Measurements from ENCODE around the gene SMIM36.
"Not testable (repeated sequence)": the region's sequence is repeated elsewhere in the genome, so short reads cannot be mapped to it uniquely, and the experiment has no call there.

The SMIM36 gene

GRCh38 chr17:55532670-55533069 lies 21.4 kb upstream of the SMIM36 start:
- no peaks in the 10 kb centered on the region for H3K36me3 ChIP-seq
- no peaks in the 10 kb centered on the region for H3K27me3 ChIP-seq
- H3K27ac ChIP-seq = no peak overlapping the region
- H3K4me1 ChIP-seq (ENCODE audit: control insufficient read depth in 1 of 2, insufficient read depth in 1 of 2, low read depth in 1 of 2, low read length in 1 of 2) = no peaks in the 10 kb centered on the region
- H3K9me3 ChIP-seq = no peaks in the 10 kb centered on the region
- no peak for TF ChIP-seq CTCF (IDR thresholded peaks at IDR 0.05)
- H3K4me3 ChIP-seq (ENCODE audit: low read depth in 1 of 2, low read length in 1 of 2) = no peak overlapping the region

- H3K36me3 ChIP-seq = no peaks in the 10 kb centered on the region
- H3K27ac ChIP-seq = no peak overlapping the region
- TF ChIP-seq CTCF (IDR thresholded peaks at IDR 0.05) = no peak
- H3K27me3 ChIP-seq = no peaks in the 10 kb centered on the region
- H3K4me1 ChIP-seq (ENCODE audit: control insufficient read depth in 1 of 2, insufficient read depth in 1 of 2, low read depth in 1 of 2, low read length in 1 of 2) = no peaks in the 10 kb centered on the region
- H3K9me3 ChIP-seq = no peaks in the 10 kb centered on the region
- H3K4me3 ChIP-seq (ENCODE audit: low read depth in 1 of 2, low read length in 1 of 2) = no peak overlapping the region
Observed at GRCh38 chr17:55531053-55531728, 19.9 kb upstream of the SMIM36 start.

GRCh38 chr17:55530064-55530463 lies 18.8 kb upstream of the SMIM36 start:
- no peak for TF ChIP-seq CTCF (IDR thresholded peaks at IDR 0.05)
- H3K9me3 ChIP-seq = no peaks in the 10 kb centered on the region

GRCh38 chr17:55527540-55528118 lies 16.4 kb upstream of the SMIM36 start:
- H3K36me3 ChIP-seq = no peaks in the 10 kb centered on the region
- no peak overlapping the region for H3K4me3 ChIP-seq (ENCODE audit: low read depth in 1 of 2, low read length in 1 of 2)
- TF ChIP-seq CTCF (IDR thresholded peaks at IDR 0.05) = no peak
- no peaks in the 10 kb centered on the region for H3K9me3 ChIP-seq
- no peaks in the 10 kb centered on the region for H3K4me1 ChIP-seq (ENCODE audit: control insufficient read depth in 1 of 2, insufficient read depth in 1 of 2, low read depth in 1 of 2, low read length in 1 of 2)
- H3K27me3 ChIP-seq = no peaks in the 10 kb centered on the region
- H3K27ac ChIP-seq = no peak overlapping the region

More at GRCh38 chr17:55530064-55530463, 18.8 kb upstream of the SMIM36 start:
- Histone ChIP-seq H3K36me3 (no peaks in the 10 kb centered on the region), H3K4me1 (ENCODE audit: control insufficient read depth in 1 of 2, insufficient read depth in 1 of 2, low read depth in 1 of 2, low read length in 1 of 2) (no peaks in the 10 kb centered on the region), H3K27me3 (no peaks in the 10 kb centered on the region), H3K27ac (no peak overlapping the region), H3K4me3 (ENCODE audit: low read depth in 1 of 2, low read length in 1 of 2) (no peak overlapping the region)

GRCh38 chr17:55524440-55525220 lies 13.4 kb upstream of the SMIM36 start:
- Histone ChIP-seq H3K4me1 (ENCODE audit: control insufficient read depth in 1 of 2, insufficient read depth in 1 of 2, low read depth in 1 of 2, low read length in 1 of 2) (peaks cover 7 to 9% of the 10 kb centered on the region in 2 experiments), H3K9me3 (no peaks in the 10 kb centered on the region), H3K27me3 (no peaks in the 10 kb centered on the region), H3K27ac (no peak overlapping the region), H3K4me3 (ENCODE audit: low read depth in 1 of 2, low read length in 1 of 2) (no peak overlapping the region), H3K36me3 (no peaks in the 10 kb centered on the region)
- TF ChIP-seq CTCF (IDR thresholded peaks at IDR 0.05) = no peak

- H3K4me3 ChIP-seq (ENCODE audit: low read depth in 1 of 2, low read length in 1 of 2); H3K36me3 ChIP-seq; H3K27me3 ChIP-seq; H3K9me3 ChIP-seq; H3K27ac ChIP-seq: not testable (repeated sequence)
- peaks cover 7 to 17% of the 10 kb centered on the region in 2 experiments for H3K4me1 ChIP-seq (ENCODE audit: control insufficient read depth in 1 of 2, insufficient read depth in 1 of 2, low read depth in 1 of 2, low read length in 1 of 2)
Observed at GRCh38 chr17:55523032-55523431, 11.8 kb upstream of the SMIM36 start.
